ENCODE measurements around the gene TMEM132A.
"Not testable (repeated sequence)": the region's sequence is repeated elsewhere in the genome, so short reads cannot be mapped to it uniquely, and the experiment has no call there.

TMEM132A gene

GRCh38 chr11:60908803-60909202 is 15.5 kb upstream of the TMEM132A start:
- TF ChIP-seq ZFX (IDR thresholded peaks at IDR 0.05; ENCODE audit: borderline replicate concordance) (no peak), CTCF (IDR thresholded peaks at IDR 0.05) (no peak)
- no peak overlapping the region for H3K27ac ChIP-seq

DNA sequence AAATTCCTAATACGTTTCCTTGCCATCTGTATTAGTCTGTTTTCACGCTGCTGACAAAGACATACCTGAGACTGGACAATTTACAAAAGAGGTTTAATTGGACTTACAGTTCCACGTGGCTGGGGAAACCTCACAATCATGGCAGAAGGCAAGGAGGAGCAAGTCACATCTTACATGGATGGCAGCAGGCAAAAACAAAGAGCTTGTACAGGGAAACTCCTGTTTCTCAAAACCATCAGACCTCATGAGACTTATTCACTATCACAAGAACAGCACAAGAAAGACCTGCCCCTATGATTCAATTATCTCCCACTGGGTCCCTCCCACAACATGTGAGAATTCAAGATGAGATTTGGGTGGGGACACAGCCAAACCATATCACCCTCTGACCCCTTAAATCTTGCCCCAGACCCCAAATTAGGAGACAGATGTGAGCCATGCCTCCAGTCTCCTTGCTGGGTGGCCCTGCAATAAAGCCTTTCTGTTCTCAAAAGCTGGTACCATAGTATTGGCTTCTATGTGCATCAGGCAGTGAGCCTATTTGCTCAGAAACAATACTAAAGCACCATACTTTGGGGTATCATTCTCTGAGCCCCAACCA is 14.5 kb upstream of the TMEM132A start:
- not testable (repeated sequence) for H3K27ac ChIP-seq

DNA sequence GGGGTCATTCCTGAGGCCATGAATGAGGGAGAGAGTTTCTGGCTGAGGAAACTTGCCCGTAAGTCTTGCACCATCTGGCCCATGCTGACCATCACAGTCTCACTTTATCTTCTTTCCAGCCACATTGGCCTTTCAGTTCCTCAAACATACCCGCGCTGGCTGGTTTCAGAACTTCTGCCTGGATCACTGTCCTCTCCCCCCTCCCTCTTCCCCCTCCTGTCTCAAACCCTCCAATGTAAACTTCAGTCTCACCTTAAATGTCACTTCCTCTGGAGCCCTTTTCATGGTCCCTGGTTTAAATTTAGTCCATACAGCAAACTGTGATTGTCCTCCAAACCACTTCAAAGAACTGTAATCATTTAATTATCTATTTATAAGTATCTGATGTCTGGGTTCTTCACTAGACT is 14.0 kb upstream of the TMEM132A start:
- TF ChIP-seq ZFX (IDR thresholded peaks at IDR 0.05; ENCODE audit: borderline replicate concordance) (no peak), CTCF (IDR thresholded peaks at IDR 0.05) (no peak)
- no peak overlapping the region for H3K27ac ChIP-seq

DNA sequence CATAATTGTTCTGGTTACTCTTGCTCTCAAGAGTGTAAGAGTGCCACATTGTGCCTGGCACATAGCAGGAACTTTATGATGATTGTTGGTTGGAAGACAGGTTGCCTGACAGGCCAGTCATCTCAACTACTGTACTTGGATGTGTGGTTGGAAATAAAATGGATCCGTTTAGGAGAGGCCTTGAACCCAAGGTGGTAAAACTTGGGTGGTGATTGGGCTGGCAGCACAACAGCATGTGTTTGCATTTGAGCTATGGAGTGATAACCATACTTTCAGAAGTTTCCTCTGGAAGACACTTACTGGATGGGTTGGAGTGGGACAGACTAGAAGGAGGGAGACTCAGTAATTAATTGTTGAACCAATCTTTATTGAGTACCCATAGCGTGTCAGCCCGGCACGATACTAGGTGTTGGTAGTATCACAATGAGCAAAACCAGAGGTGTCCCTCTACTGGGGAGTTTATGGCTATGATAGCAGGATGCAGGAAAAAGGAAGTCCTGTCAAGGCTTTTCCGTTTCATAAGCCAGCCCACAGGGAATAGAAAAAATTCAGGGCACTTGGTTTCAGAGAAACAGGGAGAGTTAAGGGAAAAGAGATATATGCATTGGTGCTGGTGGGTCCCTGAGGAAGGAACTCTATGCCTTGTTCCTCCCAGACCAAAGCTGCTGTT is 13.4 kb upstream of the TMEM132A start:
- TF ChIP-seq ZFX (IDR thresholded peaks at IDR 0.05; ENCODE audit: borderline replicate concordance) (no peak), CTCF (IDR thresholded peaks at IDR 0.05) (no peak)
- H3K27ac ChIP-seq: no peak overlapping the region

GRCh38 chr11:60912223-60912850 is 11.9 kb upstream of the TMEM132A start:
- no peak overlapping the region for H3K27ac ChIP-seq
- TF ChIP-seq CTCF (IDR thresholded peaks at IDR 0.05) (no peak), ZFX (IDR thresholded peaks at IDR 0.05; ENCODE audit: borderline replicate concordance) (no peak)

DNA sequence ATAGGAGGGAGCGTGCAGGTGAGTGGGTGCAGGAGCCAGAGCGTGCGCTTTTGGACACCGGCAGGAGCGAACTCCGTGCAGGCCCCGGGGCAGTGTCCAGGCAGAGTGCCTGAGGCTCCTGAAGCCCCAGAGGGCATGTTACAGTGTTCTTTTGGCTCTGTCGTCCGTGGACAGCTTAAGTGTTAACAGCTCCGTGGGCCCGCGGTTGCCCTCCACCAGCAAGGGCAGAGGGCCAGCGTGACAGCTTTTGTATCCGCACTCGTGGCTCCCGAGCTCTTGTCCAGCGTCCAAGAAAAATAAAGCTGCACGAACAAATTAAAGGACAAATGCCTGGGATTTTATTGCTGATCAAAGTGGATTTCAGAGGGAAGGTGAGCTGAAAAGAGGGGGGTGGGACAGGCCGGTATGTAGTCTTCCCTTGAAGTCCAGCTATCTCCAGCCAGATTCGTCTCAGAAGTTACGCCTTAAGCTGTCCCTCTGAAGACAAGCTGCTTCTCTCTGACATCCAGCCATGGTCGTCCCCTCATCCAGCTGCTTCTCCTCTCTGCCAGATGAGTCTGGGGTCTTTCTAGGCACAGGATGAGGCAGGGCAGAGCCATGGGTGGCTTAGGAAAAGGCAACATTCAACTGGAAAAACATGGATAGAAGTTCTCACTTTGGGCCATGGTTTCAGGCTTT is 11.3 kb upstream of the TMEM132A start:
- peak overlapping the region; percentile 71 for H3K27ac ChIP-seq
- TF ChIP-seq ZFX (IDR thresholded peaks at IDR 0.05; ENCODE audit: borderline replicate concordance) (no peak), CTCF (IDR thresholded peaks at IDR 0.05) (no peak)

DNA sequence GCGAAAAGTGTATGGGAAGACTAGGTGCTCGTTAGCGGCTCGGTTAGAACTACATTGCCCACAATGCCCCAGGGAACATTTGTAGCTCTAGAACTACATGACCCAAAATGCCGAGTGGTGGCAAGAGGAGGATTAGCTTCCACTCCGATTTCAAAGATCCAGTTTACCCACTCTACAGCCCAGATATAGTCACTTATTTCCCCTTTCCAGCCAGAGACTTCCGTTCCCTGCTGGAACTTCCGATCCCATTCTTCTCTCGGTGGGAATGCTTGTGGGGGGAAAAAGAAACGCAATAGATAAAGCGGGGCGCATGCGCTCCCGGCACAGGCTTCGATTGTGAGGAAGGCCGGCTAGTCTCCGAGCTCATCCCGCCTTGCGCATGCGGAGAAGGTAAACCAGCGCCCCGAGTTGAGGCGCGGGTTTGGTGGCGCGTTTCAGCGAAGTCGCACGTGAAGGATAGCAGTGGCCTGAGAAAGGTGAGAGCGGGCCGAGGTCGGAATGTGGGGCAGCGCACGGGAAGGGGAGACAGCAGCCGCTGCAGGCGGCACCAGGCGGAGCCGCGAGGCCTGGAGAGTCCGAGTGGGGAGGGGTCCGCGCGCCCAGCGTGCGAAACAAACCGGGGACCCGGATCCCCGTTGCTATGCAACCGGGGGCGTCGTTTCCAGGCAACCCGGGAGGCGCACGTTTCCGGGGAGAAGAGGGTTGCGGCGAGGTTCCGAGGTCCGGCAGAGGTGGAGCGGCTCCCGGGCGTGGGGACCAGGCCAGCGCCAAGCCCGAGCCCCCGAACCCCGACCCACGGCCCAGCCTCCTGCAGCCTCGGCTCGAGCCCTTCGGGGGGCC is 10.2 kb upstream of the TMEM132A start, which contains the start of gene TMEM109:
Gene TMEM109 (plus strand): TSS at position 366 of the 840 bp plus-strand sequence. CDS start 5,536 bp downstream, outside the sequence.
- TF ChIP-seq ZFX (IDR thresholded peaks at IDR 0.05; ENCODE audit: borderline replicate concordance) (no peak), CTCF (IDR thresholded peaks at IDR 0.05) (no peak)
- peak within 1 kb of the TSS; percentile 71 for H3K27ac ChIP-seq

Data from 22Rv1 (cell line).